HT-29 (cell line): ENCODE measurements around the gene FGD5. TPM values are rescaled to one million over a fixed set of nuclear protein-coding genes. Genes with fewer than 3 reads are reported as not detected.
A peak's percentile ranks its signal among the peaks of the same experiment; 100 is the strongest.
"Not testable (repeated sequence)": the region's sequence is repeated elsewhere in the genome, so short reads cannot be mapped to it uniquely, and the experiment has no call there.

Experiments used
- DNase-seq: peaks from one replicate; pipeline ENCODE4 v3.0.0-alpha.2; 2015; ENCODE audit warnings: low spot score
- total RNA-seq: library from RNA; depleted of rRNA; stranded (reverse); fragments of >200 nt; shearing (Covaris generic); gene quantifications from 2 replicates; pipeline ENCODE4 v1.2.3, GENCODE V29; 2014

FGD5 gene
- total RNA-seq, 1 experiment from 2014 or later = not detected

DNA sequence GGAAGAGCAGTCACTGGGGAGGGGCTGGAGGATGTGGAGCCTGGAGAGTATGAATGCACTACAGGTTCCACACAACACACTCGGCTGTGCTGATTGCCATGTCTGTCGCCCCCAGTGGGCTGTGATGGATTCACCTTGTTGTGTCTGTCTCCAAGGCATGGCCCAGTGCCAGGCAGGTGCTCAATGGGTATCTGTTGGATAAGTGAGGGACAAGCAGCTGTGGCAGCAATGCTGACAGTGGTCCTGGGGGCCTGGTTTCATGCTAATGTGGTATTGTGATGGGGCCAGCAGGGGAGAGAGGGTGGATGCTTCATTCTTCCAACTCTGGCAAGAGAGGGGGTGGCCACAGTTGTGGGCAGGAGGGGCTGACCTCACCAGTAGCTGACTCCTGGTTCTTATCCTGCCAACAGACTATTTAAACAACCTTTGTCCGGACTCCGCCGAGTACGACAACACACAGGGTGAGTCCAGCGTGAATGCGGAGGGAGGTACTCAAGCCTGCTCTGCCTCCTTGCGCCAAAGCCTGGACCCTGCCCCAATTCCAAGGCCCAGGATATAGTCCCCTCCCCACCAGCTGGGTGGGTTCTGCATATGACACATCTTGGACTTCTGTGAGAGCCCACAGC lies 81.3 kb downstream of the FGD5 start:
- DNase-seq = peak; percentile 2

DNA sequence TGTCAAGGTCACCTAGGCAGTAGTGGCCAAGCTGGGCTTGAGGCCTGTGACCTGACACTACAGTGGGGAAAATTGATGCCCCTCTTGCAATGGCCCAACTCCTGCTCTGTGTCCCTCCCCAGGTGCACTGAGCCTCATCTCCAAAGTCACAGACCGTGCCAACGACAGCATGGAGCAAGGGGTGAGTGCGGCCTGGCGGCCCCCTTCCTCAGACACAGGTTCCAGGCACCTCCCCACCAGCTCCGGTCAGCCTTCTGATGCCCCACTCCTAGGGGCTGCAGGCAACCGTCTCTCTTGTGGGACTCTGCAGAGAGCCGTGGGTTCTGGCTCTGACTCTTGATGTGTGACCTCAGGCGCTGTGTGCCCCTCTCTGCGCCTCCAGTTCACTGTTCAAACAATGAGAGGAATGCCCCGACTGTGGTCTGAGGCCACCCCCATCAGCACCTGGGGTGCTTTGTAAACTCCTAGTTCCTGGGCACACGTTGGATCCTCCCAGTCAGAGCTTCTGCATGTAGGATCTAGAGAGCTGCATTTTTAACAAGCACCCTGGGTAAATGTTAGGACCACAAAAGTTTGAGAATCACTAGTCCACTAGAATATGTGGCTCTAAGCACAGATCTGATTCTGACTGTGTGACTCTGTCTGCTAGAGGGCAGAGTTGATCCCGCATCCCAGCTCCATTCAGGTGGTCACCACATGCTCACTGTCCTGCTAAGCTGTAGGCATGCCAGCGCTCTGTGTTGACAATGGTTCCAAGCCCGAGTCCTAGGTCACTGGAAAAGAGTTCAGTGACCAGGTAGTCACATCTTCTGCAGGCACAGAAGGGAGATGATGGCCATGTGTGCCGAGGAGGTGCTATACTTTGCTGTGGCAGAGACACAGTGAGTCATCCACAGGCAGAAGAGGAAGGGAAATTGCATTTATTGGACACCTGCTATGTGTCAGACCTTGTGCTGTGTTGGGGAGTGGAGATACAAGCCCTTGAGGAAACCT lies 82.4 kb downstream of the FGD5 start:
- DNase-seq = no peak

DNA sequence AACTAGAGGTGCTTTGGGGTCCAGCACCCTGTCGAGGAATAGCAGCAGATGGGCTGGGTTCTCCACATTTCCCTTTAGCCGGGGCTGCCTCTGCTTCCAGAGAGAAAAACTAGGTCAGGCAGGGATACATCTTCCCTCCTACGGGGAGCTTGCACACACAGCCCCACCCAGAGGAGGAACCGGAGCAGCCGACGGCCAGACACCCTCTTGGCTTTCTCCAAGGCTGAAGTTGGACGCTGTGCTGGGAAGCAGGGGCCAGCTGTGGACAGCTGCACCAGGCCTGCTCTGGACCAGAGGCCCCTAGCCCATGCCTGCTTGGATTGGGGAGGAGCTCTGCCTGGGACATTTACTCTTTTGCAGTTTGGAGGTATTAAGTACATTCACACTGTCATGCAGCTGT lies 84.0 kb downstream of the FGD5 start:
- no peak for DNase-seq

DNA sequence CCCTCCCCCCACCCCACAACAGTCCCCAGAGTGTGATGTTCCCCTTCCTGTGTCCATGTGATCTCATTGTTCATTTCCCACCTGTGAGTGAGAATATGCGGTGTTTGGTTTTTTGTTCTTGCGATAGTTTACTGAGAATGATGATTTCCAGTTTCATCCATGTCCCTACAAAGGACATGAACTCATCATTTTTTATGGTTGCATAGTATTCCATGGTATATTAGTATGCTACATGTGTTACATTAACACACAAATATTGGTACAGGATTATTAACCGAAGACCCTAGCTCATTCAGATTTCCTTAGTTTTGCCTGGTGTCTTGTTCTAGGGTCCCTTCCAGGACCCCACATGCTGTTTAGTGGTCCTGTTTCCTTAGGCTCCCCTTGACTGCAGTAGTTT lies 84.7 kb downstream of the FGD5 start:
- DNase-seq = not testable (repeated sequence)

DNA sequence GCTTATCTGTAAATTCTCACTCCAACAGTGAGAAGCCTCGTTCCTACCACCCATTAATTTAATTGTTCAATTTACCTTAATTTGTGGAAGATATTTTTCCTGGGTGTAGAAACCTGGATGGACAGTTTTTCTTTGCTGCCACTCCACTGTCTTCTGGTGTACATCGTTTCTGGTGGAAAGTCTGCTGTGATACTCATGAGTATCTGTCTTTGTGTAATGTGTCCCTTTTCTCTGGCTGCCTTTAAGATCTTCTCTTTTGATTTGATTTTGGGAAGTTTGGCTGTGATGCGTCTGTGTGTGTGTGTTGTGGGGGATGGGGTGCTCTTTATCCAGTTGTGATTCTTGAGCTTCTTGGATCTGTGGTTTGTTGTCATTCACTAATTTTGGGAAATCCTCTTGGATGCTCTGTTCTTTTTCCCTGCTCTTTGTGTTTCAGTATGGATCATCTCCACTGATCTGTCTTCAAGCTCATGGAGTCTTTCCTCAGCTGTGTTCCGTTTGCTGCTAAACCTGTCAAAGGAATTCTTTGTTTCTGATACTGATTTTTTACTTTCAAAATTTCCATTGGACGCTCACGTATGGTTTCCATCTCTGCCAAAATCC lies 86.4 kb downstream of the FGD5 start:
- DNase-seq = no peak

DNA sequence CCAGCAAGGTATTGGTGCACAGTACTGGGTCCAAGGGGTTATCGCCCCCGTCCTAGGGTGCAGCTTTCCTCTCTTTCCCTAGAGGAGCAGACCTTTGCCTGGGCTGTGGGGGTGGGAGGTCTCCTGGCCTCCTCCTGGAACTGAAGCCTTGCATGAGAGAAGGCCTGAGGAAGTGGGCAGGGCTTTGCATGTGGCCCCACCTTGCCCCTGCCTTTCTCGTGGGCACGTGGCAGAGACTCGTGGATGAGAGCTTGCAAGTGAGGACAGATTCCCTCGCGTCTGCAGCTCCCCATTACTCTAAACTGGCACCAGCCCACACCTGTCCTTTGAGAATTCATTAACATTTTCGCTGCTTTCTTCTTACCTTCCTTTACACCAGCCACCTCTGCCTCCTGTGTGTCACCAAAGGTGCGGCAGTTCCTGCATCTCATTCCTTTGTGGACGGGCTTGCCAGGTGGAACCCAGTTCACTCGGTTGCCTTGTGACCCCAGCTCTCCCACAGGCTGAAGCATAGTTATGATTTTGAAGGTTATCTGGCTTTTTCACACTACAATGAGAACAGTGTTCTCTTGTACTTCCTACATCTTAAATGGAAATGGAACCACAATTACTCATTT lies 87.7 kb downstream of the FGD5 start:
- no peak for DNase-seq

DNA sequence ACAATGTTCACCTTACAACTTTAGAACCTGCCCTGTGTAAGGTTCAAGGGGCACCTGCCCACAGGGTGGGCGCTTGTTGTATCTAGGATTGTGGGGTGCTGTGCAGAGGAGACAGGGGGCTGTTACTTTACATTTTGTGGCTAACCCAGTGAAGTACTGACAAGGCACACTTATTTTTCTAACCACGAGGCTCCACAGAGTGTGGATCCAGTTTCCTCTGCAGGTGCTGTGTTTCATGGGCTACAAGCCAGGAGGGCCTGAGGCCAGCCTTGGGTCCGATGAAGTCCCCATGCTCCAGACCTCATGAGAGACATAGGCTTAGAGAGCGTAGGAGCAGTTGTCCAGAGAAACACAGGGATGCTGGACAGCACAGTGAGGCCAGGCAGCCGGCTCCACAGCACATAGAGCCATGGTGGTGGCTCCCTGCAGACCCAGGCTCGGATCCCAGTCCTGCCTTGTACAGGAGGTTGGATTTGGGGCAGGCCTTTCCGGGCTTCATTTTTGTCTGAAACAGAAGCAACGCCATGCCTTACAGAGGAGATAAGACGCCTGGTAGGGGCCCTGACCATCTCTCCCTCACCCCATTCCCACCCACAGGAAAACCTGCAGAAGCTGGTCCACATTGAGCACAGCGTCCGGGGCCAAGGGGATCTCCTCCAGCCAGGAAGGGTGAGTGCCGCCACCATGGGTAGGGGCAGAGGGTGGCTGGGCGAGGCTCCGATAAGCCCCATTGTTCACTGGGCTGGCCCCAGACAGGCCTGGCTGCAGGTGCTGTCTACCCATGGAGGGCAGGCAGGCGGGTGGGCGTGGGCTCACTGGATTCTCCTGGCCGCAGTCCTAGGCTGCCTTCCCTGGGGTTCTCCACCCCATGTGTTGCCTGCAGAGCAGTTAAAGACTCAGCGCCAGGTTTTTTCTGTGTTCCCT lies 88.5 kb downstream of the FGD5 start:
- DNase-seq = no peak

DNA sequence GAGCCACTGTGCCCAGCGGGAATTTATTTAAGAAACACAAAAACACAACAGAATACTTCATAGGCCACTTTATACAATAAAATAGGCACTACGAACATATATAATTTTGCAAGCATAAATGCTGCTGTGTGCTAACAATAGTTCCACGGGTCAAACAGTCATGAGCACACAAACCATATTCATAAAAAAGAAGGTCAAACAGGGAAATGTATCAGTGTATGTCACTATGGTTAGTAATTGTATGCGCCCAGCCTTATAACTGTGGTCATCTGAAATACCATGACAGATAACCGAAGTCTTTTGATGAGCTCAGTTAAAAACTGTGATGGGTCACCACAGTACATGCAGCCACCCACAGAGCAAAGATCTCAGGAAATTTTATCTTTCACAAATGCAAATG lies 90.5 kb downstream of the FGD5 start:
- no peak for DNase-seq

DNA sequence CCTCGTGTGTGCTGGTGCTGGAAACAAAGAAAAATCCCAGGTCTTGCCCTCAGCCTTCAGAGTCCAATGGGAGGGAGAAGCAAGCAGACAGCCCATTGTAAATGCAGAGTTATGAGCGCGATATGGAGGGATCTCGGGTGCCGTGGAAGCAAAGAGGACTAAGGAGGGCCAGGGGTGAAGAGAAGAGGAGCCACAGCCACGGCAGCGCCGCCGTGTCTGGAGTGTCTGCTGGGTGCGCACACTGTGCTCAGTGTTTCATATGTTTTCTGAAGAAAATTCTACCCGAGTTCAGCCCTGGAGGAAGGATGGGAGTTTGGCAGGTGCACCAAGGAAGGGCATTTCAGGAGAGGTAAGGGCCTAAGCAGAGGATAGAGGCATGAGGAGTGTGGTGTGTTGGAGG lies 92.9 kb downstream of the FGD5 start:
- DNase-seq = no peak

DNA sequence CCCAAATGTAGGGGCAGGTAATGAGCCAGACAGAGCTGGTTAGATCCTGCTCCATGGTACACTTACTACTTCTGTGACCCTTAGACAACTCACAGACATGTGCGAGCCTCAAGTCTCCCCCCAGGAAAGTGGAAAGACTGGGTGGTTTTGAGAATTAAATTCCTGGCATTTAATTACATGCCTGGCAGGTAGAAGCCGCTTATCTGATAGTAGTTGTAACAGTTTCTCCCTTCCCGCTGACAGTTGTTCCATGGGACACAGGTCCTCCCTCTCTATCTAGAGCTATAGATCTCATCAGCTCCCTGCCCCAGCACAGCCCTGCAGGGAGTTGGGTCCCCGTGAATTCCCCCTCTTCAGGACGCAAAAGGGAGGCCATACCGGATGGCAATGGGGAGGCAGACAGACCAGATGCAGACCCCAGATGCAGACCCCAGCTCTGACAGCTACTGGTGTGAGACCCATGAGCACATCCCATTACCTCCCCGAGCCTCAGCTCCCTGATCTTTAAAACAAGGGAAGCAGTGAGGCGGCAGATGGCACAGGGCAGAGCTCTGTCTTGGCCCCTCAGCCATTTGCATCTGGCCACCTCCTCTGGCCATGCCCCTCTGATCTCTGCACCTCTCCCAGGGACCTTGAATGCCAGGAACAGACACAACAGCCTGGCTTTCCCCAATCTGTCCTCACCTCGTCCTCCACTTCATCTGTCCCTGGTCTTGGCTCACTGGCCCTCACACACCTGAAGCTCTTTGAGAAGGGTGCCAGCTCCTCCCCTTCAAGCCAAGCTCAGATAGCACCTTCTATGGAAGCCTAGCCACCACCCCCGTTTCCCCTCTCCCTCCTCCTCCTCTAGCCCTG lies 94.5 kb downstream of the FGD5 start:
- DNase-seq = no peak

DNA sequence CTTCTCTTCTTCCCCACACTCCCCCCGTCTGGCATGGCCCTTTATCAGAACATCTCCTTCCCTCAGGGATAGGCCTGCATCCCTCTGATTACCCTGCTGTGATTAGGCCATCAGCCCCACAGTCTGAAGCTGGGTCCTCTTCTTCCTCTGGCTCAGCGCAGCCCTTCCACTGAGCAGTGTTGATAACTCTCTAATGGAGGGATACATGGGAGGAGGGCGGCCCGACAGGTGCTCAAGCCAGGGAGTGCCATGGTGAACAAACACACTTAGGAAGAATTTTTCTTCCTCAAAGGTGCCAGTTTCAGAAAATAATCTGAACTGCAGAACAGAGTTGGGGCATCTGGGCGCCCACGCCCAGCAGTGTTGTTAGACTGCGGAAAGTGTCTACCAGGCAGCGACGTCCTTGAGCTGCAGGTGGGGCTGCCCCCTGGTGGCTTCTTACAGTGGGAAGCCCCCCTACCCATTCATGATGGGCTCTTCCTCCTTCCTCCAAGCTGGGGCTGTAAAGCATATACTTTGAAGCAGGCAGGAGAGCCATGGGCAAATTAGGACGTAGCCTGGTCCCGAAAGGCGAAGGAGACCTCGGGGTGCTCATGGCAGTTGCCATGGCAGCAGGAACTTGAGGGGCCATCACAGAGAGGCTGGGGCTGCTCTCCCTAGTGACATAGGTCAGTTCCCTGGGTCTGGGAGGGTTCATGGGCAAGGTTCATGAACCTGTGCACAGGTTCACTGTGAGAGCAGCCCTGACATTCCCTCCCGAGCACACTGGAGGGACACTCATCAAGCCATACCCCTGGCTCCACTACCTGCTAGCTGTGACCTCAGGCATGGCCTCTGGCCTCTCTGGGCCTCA lies 95.4 kb downstream of the FGD5 start:
- no peak for DNase-seq

DNA sequence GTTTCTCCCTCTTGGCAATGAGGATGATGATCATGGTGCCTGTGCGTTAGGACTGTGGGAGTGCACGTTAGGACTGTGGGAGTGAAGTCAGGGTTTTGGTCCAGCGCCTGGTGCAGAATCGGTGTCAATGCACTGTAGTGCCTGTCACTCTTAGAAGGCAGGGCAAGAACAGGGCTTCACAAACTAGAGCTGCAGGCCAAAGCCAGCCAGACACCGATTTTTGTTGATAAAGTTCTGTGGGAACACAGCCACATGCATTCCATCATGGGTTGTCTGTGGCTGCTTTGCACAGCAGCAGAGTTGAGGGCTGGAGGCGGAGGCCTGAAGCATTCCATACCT lies 96.0 kb downstream of the FGD5 start:
- DNase-seq = no peak

DNA sequence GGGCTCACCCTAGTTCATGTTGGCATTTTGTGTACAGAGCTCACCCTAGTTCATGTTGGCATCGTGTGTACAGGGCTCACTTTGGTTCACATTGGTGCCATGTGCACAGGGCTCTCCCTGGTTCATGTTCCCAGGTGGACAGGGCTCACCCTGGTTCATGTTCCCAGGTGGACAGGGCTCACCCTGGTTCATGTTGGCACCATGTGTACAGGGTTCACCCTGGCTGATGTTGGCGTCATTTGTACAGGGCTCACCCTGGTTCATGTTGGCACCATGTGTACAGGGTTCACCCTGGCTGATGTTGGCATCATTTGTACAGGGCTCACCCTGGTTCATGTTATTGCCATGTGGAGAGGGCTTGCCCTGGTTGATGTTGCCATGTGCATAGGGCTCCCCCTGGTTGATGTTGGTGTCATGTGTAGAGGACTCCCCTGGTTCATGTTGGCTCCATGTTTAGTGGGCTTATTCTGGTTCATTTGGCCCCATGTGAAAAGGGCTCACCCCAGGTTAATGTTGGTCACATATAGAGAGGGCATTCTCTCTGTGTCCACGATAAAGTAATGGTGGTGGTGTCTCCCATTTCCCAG lies 97.0 kb downstream of the FGD5 start:
- no peak for DNase-seq

DNA sequence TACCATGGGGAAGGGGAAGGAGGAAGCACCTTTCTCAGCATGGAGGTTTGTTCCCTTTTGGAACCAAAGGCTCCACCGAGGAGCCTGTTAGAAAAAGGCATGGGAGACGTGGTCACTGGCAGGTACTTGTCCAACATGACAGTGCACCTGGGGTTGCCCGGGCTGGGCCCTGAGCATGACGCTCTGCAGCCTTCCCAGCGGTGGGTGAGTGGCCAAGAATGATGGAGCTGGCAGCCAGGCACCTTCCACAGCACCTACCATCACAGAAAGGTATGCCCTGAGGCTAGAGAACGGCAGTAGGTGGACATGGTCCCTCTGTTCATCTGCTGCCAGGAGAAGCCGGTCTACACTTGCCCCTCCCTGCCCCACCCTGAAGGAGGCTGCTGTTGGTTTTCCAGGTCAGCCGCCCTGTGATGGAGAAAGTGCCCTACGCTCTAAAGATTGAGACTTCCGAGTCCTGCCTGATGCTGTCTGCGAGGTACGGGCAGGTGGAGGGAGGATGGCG lies 99.6 kb downstream of the FGD5 start:
- no peak for DNase-seq

DNA sequence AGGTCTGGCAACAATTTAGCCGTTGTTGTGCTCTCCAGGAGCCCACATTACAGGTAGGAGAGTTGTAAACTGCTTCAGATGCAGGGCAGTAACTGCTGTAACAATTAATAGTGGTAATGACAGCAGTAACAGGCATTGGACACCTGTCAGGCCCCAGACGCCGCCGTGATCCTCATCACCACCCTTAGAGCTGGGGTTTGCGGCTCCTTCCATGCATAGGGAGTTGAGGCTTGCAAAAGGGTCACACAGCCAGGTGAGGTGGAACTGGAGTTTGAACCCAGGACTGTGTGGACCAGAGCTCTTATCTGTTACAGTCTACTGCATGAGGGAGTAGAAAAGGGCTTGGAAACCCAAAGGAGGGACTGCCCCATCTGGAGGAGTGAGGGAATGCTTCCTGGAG lies 101.8 kb downstream of the FGD5 start:
- no peak for DNase-seq

DNA sequence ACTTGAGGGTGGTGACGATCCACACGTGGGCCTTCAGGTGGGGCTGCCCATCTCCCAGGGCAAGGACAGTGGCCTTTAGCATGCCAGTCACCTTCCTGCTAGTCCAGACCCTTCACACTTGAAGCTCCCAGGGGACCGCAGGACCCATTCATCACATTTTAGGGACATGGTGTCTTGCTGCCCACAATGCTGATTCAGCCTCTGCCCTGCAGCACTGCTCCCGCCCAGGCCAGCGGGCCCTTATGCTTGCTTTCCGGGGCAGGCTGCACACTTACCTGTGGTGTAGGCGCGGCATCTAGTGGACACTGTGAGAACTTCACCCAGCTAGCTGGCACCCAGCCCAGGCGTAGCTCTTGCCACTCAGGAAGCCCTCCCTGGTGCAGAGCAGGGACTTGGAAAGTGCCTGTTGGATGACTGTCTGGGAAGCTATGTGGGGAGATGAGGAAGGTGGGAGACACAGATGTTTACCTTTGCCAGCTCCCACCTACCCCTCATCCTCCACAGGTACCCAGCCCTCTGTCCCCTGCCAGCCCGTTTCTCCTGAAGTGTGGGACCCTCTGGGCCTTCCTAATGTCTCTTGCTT lies 102.4 kb downstream of the FGD5 start:
- DNase-seq = peak; percentile 80

DNA sequence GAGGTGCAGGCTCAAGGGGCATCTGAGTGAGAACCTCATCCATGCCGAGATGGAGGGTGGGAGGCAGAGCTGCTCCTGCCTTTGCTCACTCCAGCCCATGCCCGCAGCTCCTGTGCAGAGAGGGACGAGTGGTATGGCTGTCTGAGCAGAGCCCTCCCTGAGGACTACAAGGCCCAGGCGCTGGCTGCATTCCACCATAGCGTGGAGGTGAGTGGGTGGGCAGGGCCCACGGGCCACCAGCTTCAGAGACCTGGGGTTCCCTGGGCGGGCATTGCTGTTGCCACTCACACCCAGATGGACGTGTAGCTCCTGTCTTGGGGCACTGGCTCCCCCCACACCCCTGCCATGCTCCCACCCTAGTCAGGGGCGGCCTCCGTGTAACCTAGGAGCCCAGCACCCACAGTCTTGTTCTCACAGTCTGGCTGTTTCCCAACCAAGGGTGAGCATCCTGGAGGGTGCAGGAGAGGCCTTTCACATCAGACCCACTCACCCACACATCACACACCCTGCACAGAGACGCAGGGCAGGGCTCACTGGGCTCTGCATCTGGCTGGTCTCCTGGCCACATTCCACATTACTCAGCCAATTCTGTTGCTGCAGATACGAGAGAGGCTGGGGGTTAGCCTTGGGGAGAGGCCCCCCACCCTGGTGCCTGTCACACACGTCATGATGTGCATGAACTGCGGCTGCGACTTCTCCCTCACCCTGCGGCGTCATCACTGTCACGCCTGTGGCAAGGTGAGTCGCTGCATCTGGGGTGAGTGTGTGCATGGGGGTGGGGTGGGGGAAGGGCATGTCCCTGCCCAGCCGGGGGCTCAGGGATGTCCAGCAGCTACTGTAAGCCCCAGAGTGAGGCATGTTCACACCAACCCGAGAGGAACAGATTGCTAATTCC lies 103.3 kb downstream of the FGD5 start:
- DNase-seq = no peak
